Measurements from ENCODE around the gene C2CD4D.

The C2CD4D gene

GRCh38 chr1:151801310-151801820, 38.3 kb downstream of the C2CD4D start:
- peaks cover 0 to 6% (median 2%) of the 10 kb centered on the region in 5 experiments for H3K27me3 ChIP-seq (replicated peaks in 2 of 5; ENCODE audit: control insufficient read depth in 4 of 5, insufficient read depth in 5 of 5, low read length in 4 of 5)
- WGBS (ENCODE audit: insufficient coverage) = 96% methylated on average over 11 of the region's 12 CpGs
- no peak for DNase-seq
- peaks cover 0 to 3% (median 0%) of the 10 kb centered on the region in 4 experiments for H3K36me3 ChIP-seq (ENCODE audit: control insufficient read depth in 4 of 4, insufficient read depth in 4 of 4, low read length in 3 of 4)
- no peak overlapping the region for H3K4me3 ChIP-seq (ENCODE audit: control insufficient read depth in 1 of 7, extremely low read depth in 1 of 7, insufficient read depth in 4 of 7, low read depth in 2 of 7, low read length in 6 of 7)
- no peaks in the 10 kb centered on the region for H3K9me3 ChIP-seq (ENCODE audit: control extremely low read depth in 1 of 5, control insufficient read depth in 4 of 5, insufficient read depth in 2 of 5, low read depth in 1 of 5, low read length in 4 of 5)
- H3K4me1 ChIP-seq (ENCODE audit: control extremely low read depth in 1 of 4, control insufficient read depth in 4 of 4, insufficient read depth in 4 of 4, low read length in 3 of 4) = peaks cover 0 to 9% (median 8%) of the 10 kb centered on the region in 4 experiments
- ChIA-PET POLR2A (interaction anchor here (1.0 kb wide), 1 partner anchor 12 kb away, joined by 3 read pairs; no protein-coding TSS in a partner anchor), CTCF (interaction anchor here (0.6 to 1.5 kb wide), 4 partner anchors 11 to 84 kb away, joined by 3 to 4 read pairs (median 4); partner anchors contain the start of genes CELF3 and TDRKH)
- no peak overlapping the region for H3K27ac ChIP-seq (ENCODE audit: insufficient read depth in 1 of 2, low read depth in 1 of 2, low read length in 2 of 2, poor library complexity in 1 of 2, severe bottlenecking in 2 of 2)

- Histone ChIP-seq H3K27ac (ENCODE audit: insufficient read depth in 1 of 2, low read depth in 1 of 2, low read length in 2 of 2, poor library complexity in 1 of 2, severe bottlenecking in 2 of 2) (no peak overlapping the region), H3K9me3 (ENCODE audit: control extremely low read depth in 1 of 5, control insufficient read depth in 4 of 5, insufficient read depth in 2 of 5, low read depth in 1 of 5, low read length in 4 of 5) (no peaks in the 10 kb centered on the region), H3K27me3 (replicated peaks in 2 of 5; ENCODE audit: control insufficient read depth in 4 of 5, insufficient read depth in 5 of 5, low read length in 4 of 5) (peaks cover 0 to 6% (median 2%) of the 10 kb centered on the region in 5 experiments), H3K36me3 (ENCODE audit: control insufficient read depth in 4 of 4, insufficient read depth in 4 of 4, low read length in 3 of 4) (peaks cover 0 to 3% (median 0%) of the 10 kb centered on the region in 4 experiments), H3K4me1 (ENCODE audit: control extremely low read depth in 1 of 4, control insufficient read depth in 4 of 4, insufficient read depth in 4 of 4, low read length in 3 of 4) (peaks cover 0 to 9% (median 8%) of the 10 kb centered on the region in 4 experiments), H3K4me3 (ENCODE audit: control insufficient read depth in 1 of 7, extremely low read depth in 1 of 7, insufficient read depth in 4 of 7, low read depth in 2 of 7, low read length in 6 of 7) (no peak overlapping the region)
- POLR2A ChIA-PET = no interaction called here
- no peak for DNase-seq
- WGBS (ENCODE audit: insufficient coverage) = 76% methylated on average over 4 of the region's 8 CpGs
- CTCF ChIA-PET = interaction anchor here (0.9 to 1.5 kb wide), 3 partner anchors 34 to 84 kb away, joined by 3 to 4 read pairs (median 3); partner anchors contain the start of gene CELF3
Observed at GRCh38 chr1:151800830-151801229, 38.8 kb downstream of the C2CD4D start.

- Histone ChIP-seq H3K36me3 (ENCODE audit: control insufficient read depth in 4 of 4, insufficient read depth in 4 of 4, low read length in 3 of 4) (peaks cover 0 to 3% (median 0%) of the 10 kb centered on the region in 4 experiments), H3K9me3 (ENCODE audit: control extremely low read depth in 1 of 5, control insufficient read depth in 4 of 5, insufficient read depth in 2 of 5, low read depth in 1 of 5, low read length in 4 of 5) (no peaks in the 10 kb centered on the region), H3K4me3 (ENCODE audit: control insufficient read depth in 1 of 7, extremely low read depth in 1 of 7, insufficient read depth in 4 of 7, low read depth in 2 of 7, low read length in 6 of 7) (no peak overlapping the region), H3K27me3 (replicated peaks in 2 of 5; ENCODE audit: control insufficient read depth in 4 of 5, insufficient read depth in 5 of 5, low read length in 4 of 5) (peaks cover 0 to 3% (median 2%) of the 10 kb centered on the region in 5 experiments), H3K27ac (ENCODE audit: insufficient read depth in 1 of 2, low read depth in 1 of 2, low read length in 2 of 2, poor library complexity in 1 of 2, severe bottlenecking in 2 of 2) (no peak overlapping the region), H3K4me1 (ENCODE audit: control extremely low read depth in 1 of 4, control insufficient read depth in 4 of 4, insufficient read depth in 4 of 4, low read length in 3 of 4) (peaks cover 0 to 9% (median 8%) of the 10 kb centered on the region in 4 experiments)
- POLR2A ChIA-PET = no interaction called here
- 88% methylated on average over 9 of the region's 9 CpGs for WGBS (ENCODE audit: insufficient coverage)
- no peak for DNase-seq
- CTCF ChIA-PET = interaction anchor here (0.8 to 2.0 kb wide), 4 partner anchors 11 to 59 kb away, joined by 3 to 5 read pairs (median 4); no protein-coding TSS in a partner anchor
Observed at GRCh38 chr1:151799179-151800022, 40.2 kb downstream of the C2CD4D start.

GRCh38 chr1:151798571-151798970, 41.0 kb downstream of the C2CD4D start:
- Histone ChIP-seq H3K27ac (ENCODE audit: insufficient read depth in 1 of 2, low read depth in 1 of 2, low read length in 2 of 2, poor library complexity in 1 of 2, severe bottlenecking in 2 of 2) (no peak overlapping the region), H3K27me3 (replicated peaks in 2 of 5; ENCODE audit: control insufficient read depth in 4 of 5, insufficient read depth in 5 of 5, low read length in 4 of 5) (no peaks in the 10 kb centered on the region), H3K4me3 (ENCODE audit: control insufficient read depth in 1 of 7, extremely low read depth in 1 of 7, insufficient read depth in 4 of 7, low read depth in 2 of 7, low read length in 6 of 7) (no peak overlapping the region), H3K4me1 (ENCODE audit: control extremely low read depth in 1 of 4, control insufficient read depth in 4 of 4, insufficient read depth in 4 of 4, low read length in 3 of 4) (peaks cover 0 to 9% (median 8%) of the 10 kb centered on the region in 4 experiments), H3K9me3 (ENCODE audit: control extremely low read depth in 1 of 5, control insufficient read depth in 4 of 5, insufficient read depth in 2 of 5, low read depth in 1 of 5, low read length in 4 of 5) (no peaks in the 10 kb centered on the region), H3K36me3 (ENCODE audit: control insufficient read depth in 4 of 4, insufficient read depth in 4 of 4, low read length in 3 of 4) (peaks cover 0 to 3% (median 0%) of the 10 kb centered on the region in 4 experiments)
- ChIA-PET CTCF (interaction anchor here (0.5 to 2.0 kb wide), 5 partner anchors 10 to 60 kb away, joined by 3 to 5 read pairs (median 4); no protein-coding TSS in a partner anchor), POLR2A (interaction anchor here (0.6 kb wide), 1 partner anchor 32 kb away, joined by 3 read pairs; no protein-coding TSS in a partner anchor)
- DNase-seq = no peak
- 97% methylated on average over 4 of the region's 5 CpGs for WGBS (ENCODE audit: insufficient coverage)

GRCh38 chr1:151790940-151791651, 48.5 kb downstream of the C2CD4D start:
- Histone ChIP-seq H3K27ac (ENCODE audit: insufficient read depth in 1 of 2, low read depth in 1 of 2, low read length in 2 of 2, poor library complexity in 1 of 2, severe bottlenecking in 2 of 2) (peak overlapping the region in 1 of 2 experiments; percentile 45), H3K4me3 (ENCODE audit: control insufficient read depth in 1 of 7, extremely low read depth in 1 of 7, insufficient read depth in 4 of 7, low read depth in 2 of 7, low read length in 6 of 7) (peak overlapping the region; percentile 59 to 83 (median 75)), H3K9me3 (ENCODE audit: control extremely low read depth in 1 of 5, control insufficient read depth in 4 of 5, insufficient read depth in 2 of 5, low read depth in 1 of 5, low read length in 4 of 5) (no peaks in the 10 kb centered on the region), H3K4me1 (ENCODE audit: control extremely low read depth in 1 of 4, control insufficient read depth in 4 of 4, insufficient read depth in 4 of 4, low read length in 3 of 4) (peaks cover 6 to 17% (median 12%) of the 10 kb centered on the region in 4 experiments), H3K27me3 (replicated peaks in 2 of 5; ENCODE audit: control insufficient read depth in 4 of 5, insufficient read depth in 5 of 5, low read length in 4 of 5) (no peaks in the 10 kb centered on the region), H3K36me3 (ENCODE audit: control insufficient read depth in 4 of 4, insufficient read depth in 4 of 4, low read length in 3 of 4) (no peaks in the 10 kb centered on the region)
- under 1% methylated on average over 38 of the region's 52 CpGs for WGBS (ENCODE audit: insufficient coverage)
- ChIA-PET POLR2A (interaction anchor here (0.6 to 1.6 kb wide), 3 partner anchors 25 to 118 kb away, joined by 3 to 4 read pairs (median 3); partner anchors contain the start of genes MRPL9 and THEM4), CTCF (interaction anchor here (1.0 to 2.0 kb wide), 3 partner anchors 11 to 43 kb away, joined by 3 to 5 read pairs (median 4); no protein-coding TSS in a partner anchor)
- DNase-seq = peak in 1 of 3 donors; percentile 15

- POLR2A ChIA-PET = interaction anchor here (0.6 to 1.6 kb wide), 4 partner anchors 12 to 119 kb away, joined by 3 to 4 read pairs (median 3); partner anchors contain the start of genes MRPL9 and THEM4
- CTCF ChIA-PET = interaction anchor here (0.9 to 2.0 kb wide), 9 partner anchors 11 to 107 kb away, joined by 3 to 8 read pairs (median 4); partner anchors contain the start of gene MRPL9
- Histone ChIP-seq H3K4me3 (ENCODE audit: control insufficient read depth in 1 of 7, extremely low read depth in 1 of 7, insufficient read depth in 4 of 7, low read depth in 2 of 7, low read length in 6 of 7) (peak within 1 kb of the TSS; percentile 59 to 83 (median 75)), H3K9me3 (ENCODE audit: control extremely low read depth in 1 of 5, control insufficient read depth in 4 of 5, insufficient read depth in 2 of 5, low read depth in 1 of 5, low read length in 4 of 5) (no peaks in the 10 kb centered on the region), H3K27me3 (replicated peaks in 2 of 5; ENCODE audit: control insufficient read depth in 4 of 5, insufficient read depth in 5 of 5, low read length in 4 of 5) (no peaks in the 10 kb centered on the region), H3K36me3 (ENCODE audit: control insufficient read depth in 4 of 4, insufficient read depth in 4 of 4, low read length in 3 of 4) (no peaks in the 10 kb centered on the region), H3K27ac (ENCODE audit: insufficient read depth in 1 of 2, low read depth in 1 of 2, low read length in 2 of 2, poor library complexity in 1 of 2, severe bottlenecking in 2 of 2) (peak within 1 kb of the TSS in 1 of 2 experiments; percentile 45), H3K4me1 (ENCODE audit: control extremely low read depth in 1 of 4, control insufficient read depth in 4 of 4, insufficient read depth in 4 of 4, low read length in 3 of 4) (peaks cover 6 to 17% (median 12%) of the 10 kb centered on the region in 4 experiments)
- DNase-seq = peak; percentile 100
- 0% methylated on average over 42 of the region's 58 CpGs for WGBS (ENCODE audit: insufficient coverage)
Observed at GRCh38 chr1:151790071-151790939, 49.3 kb downstream of the C2CD4D start, which contains the start of gene TDRKH. TSS of gene TDRKH (minus strand) at chr1:151790500. CDS start at chr1:151783022, 7,478 bp downstream.

Measured in common myeloid progenitor, CD34-positive (primary cell).